Testis (tissue), 2 donors: ENCODE data around the gene MACROH2A1.

ENCODE experiments used
- CTCF ChIP-seq, 3 experiments: fragments of 450-650 bp in 2 of 3; fragments of 200-600 bp in 1 of 3; sonication (generic) in 1 of 3; IDR thresholded peaks; one replicate each; pipeline ENCODE4 v1.5.1; 2016 to 2019; ENCODE audit warnings: antibody characterized with exemption in 3 of 3, mild to moderate bottlenecking in 2 of 3, moderate library complexity in 1 of 3
- POLR2A ChIP-seq: fragments of 450-650 bp; IDR thresholded peaks from one replicate; pipeline ENCODE4 v1.6.1; 2017; ENCODE audit warnings: antibody characterized with exemption, mild to moderate bottlenecking, moderate library complexity

- TF ChIP-seq CTCF (IDR thresholded peaks at IDR 0.05) (no peak), POLR2A (no peak)
Observed at GRCh38 chr5:135437422-135437795, 38.4 kb upstream of the MACROH2A1 start.
